Activated effector memory CD4-positive, alpha-beta T cell treated with Interleukin-2 at 50 U/mL for 16 hours (primary cell): ENCODE measurements around the gene WDR72.
"Not testable (repeated sequence)": the region's sequence is repeated elsewhere in the genome, so short reads cannot be mapped to it uniquely, and the experiment has no call there.

Source experiments
- DNase-seq: peaks from one replicate; pipeline ENCODE4 v3.0.0-alpha.2; 2020

The WDR72 gene

GRCh38 chr15:53759411-53759931 lies at the start of gene WDR72:
WDR72 (minus strand) TSS chr15:53759663; CDS start chr15:53733149, 26,514 bp downstream.
- DNase-seq: no peak

GRCh38 chr15:53808058-53808706 lies 48.7 kb upstream of the WDR72 start:
- no peak for DNase-seq

- no peak for DNase-seq
Measured at GRCh38 chr15:53807501-53807900, 48.0 kb upstream of the WDR72 start.

GRCh38 chr15:53802672-53803071 lies 43.2 kb upstream of the WDR72 start:
- no peak for DNase-seq

- DNase-seq: no peak
Measured at GRCh38 chr15:53791581-53791980, 32.1 kb upstream of the WDR72 start.

GRCh38 chr15:53789654-53790375 lies 30.4 kb upstream of the WDR72 start:
- DNase-seq: no peak

- DNase-seq: no peak
Measured at GRCh38 chr15:53786401-53786800, 26.9 kb upstream of the WDR72 start.

- DNase-seq: not testable (repeated sequence)
Measured at GRCh38 chr15:53785241-53785640, 25.8 kb upstream of the WDR72 start.

- DNase-seq: no peak
Measured at GRCh38 chr15:53762916-53763315, 3.5 kb upstream of the WDR72 start.

GRCh38 chr15:53758412-53758811 lies 1.1 kb downstream of the WDR72 start:
- no peak for DNase-seq

GRCh38 chr15:53757906-53758305 lies 1.6 kb downstream of the WDR72 start:
- DNase-seq: no peak

GRCh38 chr15:53753813-53754212 lies 5.7 kb downstream of the WDR72 start:
- no peak for DNase-seq

- DNase-seq: no peak
Measured at GRCh38 chr15:53752406-53752805, 7.1 kb downstream of the WDR72 start.

- DNase-seq: no peak
Measured at GRCh38 chr15:53747501-53748068, 11.9 kb downstream of the WDR72 start.

GRCh38 chr15:53746101-53746500 lies 13.4 kb downstream of the WDR72 start:
- no peak for DNase-seq

GRCh38 chr15:53739651-53740050 lies 19.8 kb downstream of the WDR72 start:
- DNase-seq: no peak

GRCh38 chr15:53739187-53739586 lies 20.3 kb downstream of the WDR72 start:
- no peak for DNase-seq

GRCh38 chr15:53721334-53722087 lies 38.0 kb downstream of the WDR72 start:
- DNase-seq: no peak

GRCh38 chr15:53716909-53717876 lies 42.3 kb downstream of the WDR72 start:
- no peak for DNase-seq

- DNase-seq: no peak
Measured at GRCh38 chr15:53713218-53713617, 46.2 kb downstream of the WDR72 start.

GRCh38 chr15:53710906-53711305 lies 48.6 kb downstream of the WDR72 start:
- DNase-seq: no peak

- no peak for DNase-seq
Measured at GRCh38 chr15:53709821-53710220, 49.6 kb downstream of the WDR72 start.
